Stimulated activated memory B cell treated with anti-CD40 and anti-IgM and Interleukin-4, amounts not matched to agents 10 μg/mL and 1 μg/mL and 100 μg/mL, for 72 hours (primary cell): Measurements from ENCODE around the gene FAM20C.

Source experiments
- ATAC-seq: fragments of 150-1000 bp; cut with Tn5 transposase; 2 replicates; pipeline ENCODE4 v1.10.0; 2021
- H3K27ac Mint-ChIP-seq: one replicate; pipeline ENCODE4 v1.8.0; 2022; ENCODE audit warnings: mild to moderate bottlenecking, mixed read lengths
- H3K27me3 Mint-ChIP-seq: one replicate; pipeline ENCODE4 v1.8.0; 2022; ENCODE audit warnings: mixed read lengths
- H3K36me3 Mint-ChIP-seq: one replicate; pipeline ENCODE4 v1.8.0; 2022; ENCODE audit warnings: mixed read lengths
- H3K4me1 Mint-ChIP-seq: one replicate; pipeline ENCODE4 v1.8.0; 2022; ENCODE audit warnings: mixed read lengths
- H3K4me3 Mint-ChIP-seq: one replicate; pipeline ENCODE4 v1.8.0; 2022; ENCODE audit warnings: mild to moderate bottlenecking, moderate library complexity, mixed read lengths
- H3K9me3 Mint-ChIP-seq: one replicate; pipeline ENCODE4 v1.8.0; 2022; ENCODE audit warnings: mixed read lengths

Gene FAM20C

GRCh38 chr7:192701-193480 lies 520 bp downstream of the FAM20C start:
- H3K27me3 Mint-ChIP-seq = peaks cover 57% of the 10 kb centered on the region
- ATAC-seq = no peak
- H3K27ac Mint-ChIP-seq = no peak overlapping the region
- no peak overlapping the region for H3K4me3 Mint-ChIP-seq
- H3K36me3 Mint-ChIP-seq = no peaks in the 10 kb centered on the region
- H3K9me3 Mint-ChIP-seq = no peaks in the 10 kb centered on the region
- no peaks in the 10 kb centered on the region for H3K4me1 Mint-ChIP-seq

- Mint-ChIP-seq H3K27ac (no peak overlapping the region), H3K4me1 (no peaks in the 10 kb centered on the region), H3K9me3 (no peaks in the 10 kb centered on the region), H3K36me3 (no peaks in the 10 kb centered on the region), H3K4me3 (no peak overlapping the region), H3K27me3 (peaks cover 60% of the 10 kb centered on the region)
- no peak for ATAC-seq
Observed at GRCh38 chr7:193481-194251, 1.3 kb downstream of the FAM20C start.

- no peaks in the 10 kb centered on the region for H3K4me1 Mint-ChIP-seq
- H3K4me3 Mint-ChIP-seq = no peak overlapping the region
- no peaks in the 10 kb centered on the region for H3K36me3 Mint-ChIP-seq
- peaks cover 60% of the 10 kb centered on the region for H3K27me3 Mint-ChIP-seq
- no peaks in the 10 kb centered on the region for H3K9me3 Mint-ChIP-seq
- no peak for ATAC-seq
- no peak overlapping the region for H3K27ac Mint-ChIP-seq
Observed at GRCh38 chr7:194252-195009, 2.1 kb downstream of the FAM20C start.

GRCh38 chr7:195010-195829 lies 2.8 kb downstream of the FAM20C start:
- no peaks in the 10 kb centered on the region for H3K9me3 Mint-ChIP-seq
- ATAC-seq = no peak
- H3K27me3 Mint-ChIP-seq = peaks cover 54% of the 10 kb centered on the region
- no peaks in the 10 kb centered on the region for H3K36me3 Mint-ChIP-seq
- H3K4me3 Mint-ChIP-seq = no peak overlapping the region
- no peaks in the 10 kb centered on the region for H3K4me1 Mint-ChIP-seq
- H3K27ac Mint-ChIP-seq = no peak overlapping the region

DNA sequence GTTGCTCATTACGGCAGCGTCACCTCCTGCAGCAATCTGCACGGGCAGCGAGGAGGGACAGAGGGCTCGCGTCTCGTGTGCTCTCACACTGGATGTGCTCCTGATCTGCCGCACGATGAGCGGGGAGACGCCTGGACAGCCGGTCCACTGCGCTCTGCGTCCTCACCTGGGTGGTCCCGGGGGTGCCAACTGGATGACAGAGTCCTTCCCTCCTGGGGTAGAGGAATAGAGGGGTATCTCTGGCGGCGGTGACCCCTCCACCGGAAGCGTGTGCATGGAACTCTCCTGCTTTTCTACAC lies 3.4 kb downstream of the FAM20C start:
- no peaks in the 10 kb centered on the region for H3K36me3 Mint-ChIP-seq
- no peaks in the 10 kb centered on the region for H3K9me3 Mint-ChIP-seq
- H3K4me3 Mint-ChIP-seq = no peak overlapping the region
- no peak for ATAC-seq
- H3K27me3 Mint-ChIP-seq = peaks cover 51% of the 10 kb centered on the region
- H3K27ac Mint-ChIP-seq = no peak overlapping the region
- H3K4me1 Mint-ChIP-seq = no peaks in the 10 kb centered on the region

- Mint-ChIP-seq H3K27me3 (peaks cover 51% of the 10 kb centered on the region), H3K4me3 (no peak overlapping the region), H3K36me3 (no peaks in the 10 kb centered on the region), H3K27ac (no peak overlapping the region), H3K4me1 (no peaks in the 10 kb centered on the region), H3K9me3 (no peaks in the 10 kb centered on the region)
- ATAC-seq = no peak
Observed at GRCh38 chr7:196283-196682, 3.9 kb downstream of the FAM20C start.

DNA sequence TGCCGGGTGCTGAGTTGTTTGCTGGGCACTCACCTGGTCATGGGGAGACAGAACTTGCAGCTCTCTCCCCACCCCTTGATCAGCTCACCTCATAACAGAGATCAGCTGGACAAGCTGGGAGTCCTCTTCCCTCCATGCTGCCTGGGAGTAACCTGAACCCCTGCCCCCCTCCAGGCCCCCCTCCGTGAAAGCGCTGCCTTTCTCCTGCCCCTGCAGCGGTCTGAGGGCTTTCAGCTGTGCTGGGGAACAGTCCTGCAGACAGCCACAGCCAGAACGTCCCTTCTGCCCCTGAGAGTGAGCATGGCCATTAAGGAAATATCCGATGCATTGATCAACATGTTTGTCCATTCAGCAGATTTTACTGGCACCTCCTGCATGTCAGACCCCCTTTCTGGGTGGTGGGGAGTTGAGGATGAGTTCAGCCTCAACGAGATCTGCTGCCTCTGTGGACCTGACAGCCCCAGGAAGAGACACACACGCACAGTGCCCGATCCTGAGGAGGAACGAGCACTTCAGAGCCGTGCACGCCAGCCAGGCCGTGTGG lies 4.5 kb downstream of the FAM20C start:
- Mint-ChIP-seq H3K27me3 (peaks cover 54% of the 10 kb centered on the region), H3K9me3 (no peaks in the 10 kb centered on the region), H3K4me3 (no peak overlapping the region), H3K4me1 (no peaks in the 10 kb centered on the region), H3K36me3 (no peaks in the 10 kb centered on the region), H3K27ac (no peak overlapping the region)
- no peak for ATAC-seq

- no peak for ATAC-seq
- Mint-ChIP-seq H3K27me3 (peaks cover 61% of the 10 kb centered on the region), H3K27ac (no peak overlapping the region), H3K4me3 (no peak overlapping the region), H3K36me3 (no peaks in the 10 kb centered on the region), H3K9me3 (no peaks in the 10 kb centered on the region), H3K4me1 (no peaks in the 10 kb centered on the region)
Observed at GRCh38 chr7:197413-198335, 5.3 kb downstream of the FAM20C start.

DNA sequence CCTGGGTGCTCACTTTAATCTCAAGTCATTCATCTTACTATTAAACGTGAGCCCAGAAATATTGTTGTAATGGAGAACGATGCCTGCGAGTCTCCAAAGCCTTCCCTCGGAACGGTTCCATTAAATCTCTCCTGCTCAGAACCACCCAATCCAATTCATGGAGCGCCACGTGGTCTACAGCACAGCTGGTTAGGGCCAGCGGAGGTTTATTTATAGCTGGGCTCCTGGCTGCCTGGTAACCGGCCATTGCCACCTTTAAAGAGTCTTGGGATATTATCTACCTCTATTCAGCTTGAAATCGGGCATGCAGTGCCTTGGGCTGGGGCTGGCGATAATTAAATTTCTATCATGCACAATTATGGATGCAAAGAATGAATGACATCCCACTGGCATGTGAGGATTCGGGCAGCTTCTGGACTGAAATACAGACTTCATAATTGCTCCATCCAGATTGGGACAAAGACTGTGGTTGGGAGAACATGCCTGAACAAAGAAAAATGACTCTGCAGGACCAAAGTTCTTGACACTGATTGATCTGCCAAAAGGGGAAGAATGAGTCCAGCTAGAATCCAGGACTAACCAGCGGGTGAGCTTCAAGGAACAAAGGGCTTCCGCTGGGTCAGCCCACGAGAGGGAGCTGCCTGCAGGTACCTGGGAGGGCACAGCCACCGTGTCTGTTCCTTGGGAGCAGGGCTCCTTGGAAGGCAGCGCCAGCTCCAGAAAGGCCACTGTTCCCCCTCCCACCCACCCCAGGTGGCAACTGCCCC lies 7.3 kb downstream of the FAM20C start:
- Mint-ChIP-seq H3K27me3 (peaks cover 53% of the 10 kb centered on the region), H3K27ac (no peak overlapping the region), H3K4me1 (no peaks in the 10 kb centered on the region), H3K9me3 (no peaks in the 10 kb centered on the region), H3K4me3 (no peak overlapping the region), H3K36me3 (no peaks in the 10 kb centered on the region)
- no peak for ATAC-seq

- no peaks in the 10 kb centered on the region for H3K9me3 Mint-ChIP-seq
- no peak for ATAC-seq
- H3K27me3 Mint-ChIP-seq = peaks cover 48% of the 10 kb centered on the region
- no peak overlapping the region for H3K27ac Mint-ChIP-seq
- no peaks in the 10 kb centered on the region for H3K4me1 Mint-ChIP-seq
- no peak overlapping the region for H3K4me3 Mint-ChIP-seq
- no peaks in the 10 kb centered on the region for H3K36me3 Mint-ChIP-seq
Observed at GRCh38 chr7:200290-200689, 7.9 kb downstream of the FAM20C start.

GRCh38 chr7:200704-201103 lies 8.3 kb downstream of the FAM20C start:
- Mint-ChIP-seq H3K27me3 (peaks cover 44% of the 10 kb centered on the region), H3K4me1 (no peaks in the 10 kb centered on the region), H3K36me3 (no peaks in the 10 kb centered on the region), H3K4me3 (no peak overlapping the region), H3K27ac (no peak overlapping the region), H3K9me3 (no peaks in the 10 kb centered on the region)
- no peak for ATAC-seq

DNA sequence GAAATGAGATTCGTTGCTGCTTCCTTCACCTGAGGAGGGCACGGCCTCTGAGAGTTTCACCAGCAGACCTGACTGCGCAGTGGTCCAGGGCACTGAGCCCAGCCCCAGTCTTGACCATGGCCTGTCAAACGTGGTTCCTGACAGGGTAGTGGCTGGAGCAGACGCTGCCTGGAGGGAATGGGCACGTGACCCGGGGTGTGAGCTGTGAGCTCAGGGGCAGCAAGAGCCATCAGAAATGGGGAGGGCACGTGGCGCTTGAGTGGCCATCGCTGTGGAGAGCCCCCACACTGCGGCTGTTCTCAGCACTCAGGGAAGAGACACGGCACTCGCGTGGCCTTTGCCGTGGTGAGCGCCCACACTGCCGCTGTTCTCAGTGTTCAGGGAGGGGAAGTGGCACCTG lies 12.0 kb downstream of the FAM20C start:
- no peak overlapping the region for H3K4me3 Mint-ChIP-seq
- no peak overlapping the region for H3K27ac Mint-ChIP-seq
- peaks cover 3% of the 10 kb centered on the region for H3K9me3 Mint-ChIP-seq
- no peaks in the 10 kb centered on the region for H3K36me3 Mint-ChIP-seq
- ATAC-seq = no peak
- peaks cover 12% of the 10 kb centered on the region for H3K27me3 Mint-ChIP-seq
- H3K4me1 Mint-ChIP-seq = no peaks in the 10 kb centered on the region

DNA sequence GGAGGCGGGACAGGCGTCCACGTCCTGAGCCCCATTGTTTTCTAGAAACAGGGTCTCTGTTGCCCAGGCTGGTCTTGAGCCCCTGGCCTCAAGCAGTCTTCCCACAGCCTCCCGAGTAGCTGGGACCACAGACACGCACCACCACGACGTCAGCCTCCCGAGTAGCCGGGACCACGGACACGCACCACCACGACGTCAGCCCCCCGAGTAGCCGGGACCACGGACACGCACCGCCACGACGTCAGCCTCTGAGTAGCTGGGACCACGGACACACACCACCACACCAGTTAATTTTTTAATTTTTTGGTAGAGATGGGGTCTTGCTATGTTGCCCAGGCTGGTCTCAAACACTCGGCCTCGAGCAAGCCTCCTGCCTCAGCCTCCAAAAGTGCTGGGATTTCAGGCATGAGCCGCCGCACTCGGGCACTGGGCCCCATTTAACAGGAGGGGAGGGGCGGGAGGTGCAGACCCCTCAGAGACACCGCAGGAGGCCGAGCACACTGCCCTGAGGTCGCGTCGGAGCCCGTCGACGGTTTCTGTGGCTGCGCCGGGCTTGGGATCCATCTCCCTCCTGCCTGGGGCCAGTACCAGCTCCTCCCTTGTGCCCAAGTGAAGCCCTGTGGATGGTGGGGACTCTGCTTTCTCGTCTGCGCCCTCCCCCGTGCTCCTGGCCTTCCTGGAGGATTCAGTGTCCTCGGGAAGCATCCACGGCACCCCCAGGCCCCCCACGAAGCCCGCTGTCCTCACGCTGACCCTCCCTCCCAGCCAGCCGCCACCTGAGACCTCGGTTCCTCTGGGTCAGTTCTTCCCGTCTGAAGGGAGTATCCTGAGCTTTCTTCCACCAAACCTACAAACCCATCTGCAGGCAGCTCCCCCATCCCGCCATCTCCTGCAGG lies 13.0 kb downstream of the FAM20C start:
- Mint-ChIP-seq H3K9me3 (peaks cover 3% of the 10 kb centered on the region), H3K27ac (no peak overlapping the region)
- peak; percentile 73 for ATAC-seq

More for the DNA sequence above, 13.0 kb downstream of the FAM20C start:
- peaks cover 10% of the 10 kb centered on the region for H3K27me3 Mint-ChIP-seq
- H3K4me3 Mint-ChIP-seq = no peak overlapping the region
- H3K4me1 Mint-ChIP-seq = no peaks in the 10 kb centered on the region
- H3K36me3 Mint-ChIP-seq = no peaks in the 10 kb centered on the region
